HG02970 (cell line): Measurements from ENCODE around the gene THOC2.
"Not testable (repeated sequence)": the region's sequence is repeated elsewhere in the genome, so short reads cannot be mapped to it uniquely, and the experiment has no call there.

Experiments
- ATAC-seq: cut with Tn5 transposase; IDR thresholded peaks from one replicate; pipeline ENCODE4 v1.9.1; 2021; ENCODE audit warnings: mild to moderate bottlenecking, moderate library complexity, moderate number of reproducible peaks; ENCODE audit not compliant: unreplicated experiment, low FRiP score

THOC2 gene

GRCh38 chrX:123732670-123733363 lies at the start of gene THOC2:
THOC2 (minus strand) TSS chrX:123733052; CDS start chrX:123733022, 30 bp downstream.
- ATAC-seq, result no peak

- not testable (repeated sequence) for ATAC-seq
Measured at GRCh38 chrX:123781786-123782185, 48.9 kb upstream of the THOC2 start.

- no peak for ATAC-seq
Measured at GRCh38 chrX:123779908-123780396, 47.1 kb upstream of the THOC2 start.

GRCh38 chrX:123773258-123773988 lies 40.6 kb upstream of the THOC2 start:
- ATAC-seq, result no peak

GRCh38 chrX:123771449-123772064 lies 38.7 kb upstream of the THOC2 start:
- ATAC-seq, result no peak

GRCh38 chrX:123764967-123765871 lies 32.4 kb upstream of the THOC2 start:
- peak; percentile 69 for ATAC-seq

GRCh38 chrX:123759849-123760248 lies 27.0 kb upstream of the THOC2 start:
- ATAC-seq, result not testable (repeated sequence)

GRCh38 chrX:123757794-123758193 lies 24.9 kb upstream of the THOC2 start:
- not testable (repeated sequence) for ATAC-seq

- no peak for ATAC-seq
Measured at GRCh38 chrX:123756320-123756719, 23.5 kb upstream of the THOC2 start.

GRCh38 chrX:123755107-123755506 lies 22.3 kb upstream of the THOC2 start:
- no peak for ATAC-seq

- ATAC-seq, result no peak
Measured at GRCh38 chrX:123753656-123754350, 21.0 kb upstream of the THOC2 start.

- ATAC-seq, result no peak
Measured at GRCh38 chrX:123749643-123750042, 16.8 kb upstream of the THOC2 start.

- no peak for ATAC-seq
Measured at GRCh38 chrX:123745511-123745910, 12.7 kb upstream of the THOC2 start.

- no peak for ATAC-seq
Measured at GRCh38 chrX:123743312-123743711, 10.5 kb upstream of the THOC2 start.

GRCh38 chrX:123742440-123742839 lies 9.6 kb upstream of the THOC2 start:
- no peak for ATAC-seq

GRCh38 chrX:123740536-123740935 lies 7.7 kb upstream of the THOC2 start:
- no peak for ATAC-seq

GRCh38 chrX:123740006-123740405 lies 7.2 kb upstream of the THOC2 start:
- ATAC-seq, result no peak

- ATAC-seq, result no peak
Measured at GRCh38 chrX:123739474-123739873, 6.6 kb upstream of the THOC2 start.

GRCh38 chrX:123738378-123738940 lies 5.6 kb upstream of the THOC2 start:
- ATAC-seq, result no peak
